HG02623 (cell line): Measurements from ENCODE around the gene CYP4V2.

Experiments used
- ATAC-seq: cut with Tn5 transposase; IDR thresholded peaks from one replicate; pipeline ENCODE4 v1.9.1; 2021; ENCODE audit warnings: moderate library complexity; ENCODE audit not compliant: unreplicated experiment

Gene CYP4V2

GRCh38 chr4:186188107-186188506 lies 3.3 kb upstream of the CYP4V2 start:
- ATAC-seq = no peak

DNA sequence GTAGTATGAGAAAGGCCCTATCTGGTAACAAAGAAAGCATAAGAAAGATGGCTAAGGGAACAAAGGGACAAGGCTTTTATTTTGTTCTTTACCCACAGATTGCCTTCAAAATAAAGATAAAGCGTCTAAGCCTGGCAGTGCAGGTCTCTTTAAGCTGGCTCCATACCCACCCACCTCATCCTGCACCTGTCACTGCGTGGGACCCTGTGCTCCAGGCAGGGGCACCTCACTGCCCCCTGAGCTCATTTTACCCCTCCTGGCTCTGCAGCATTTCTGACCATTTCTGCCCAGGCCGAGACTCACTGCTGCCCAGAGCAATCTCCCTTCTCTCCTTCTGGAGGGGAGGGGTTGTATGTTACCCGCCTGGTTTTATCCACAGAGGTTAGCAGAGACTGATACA lies 1.7 kb upstream of the CYP4V2 start:
- no peak for ATAC-seq

DNA sequence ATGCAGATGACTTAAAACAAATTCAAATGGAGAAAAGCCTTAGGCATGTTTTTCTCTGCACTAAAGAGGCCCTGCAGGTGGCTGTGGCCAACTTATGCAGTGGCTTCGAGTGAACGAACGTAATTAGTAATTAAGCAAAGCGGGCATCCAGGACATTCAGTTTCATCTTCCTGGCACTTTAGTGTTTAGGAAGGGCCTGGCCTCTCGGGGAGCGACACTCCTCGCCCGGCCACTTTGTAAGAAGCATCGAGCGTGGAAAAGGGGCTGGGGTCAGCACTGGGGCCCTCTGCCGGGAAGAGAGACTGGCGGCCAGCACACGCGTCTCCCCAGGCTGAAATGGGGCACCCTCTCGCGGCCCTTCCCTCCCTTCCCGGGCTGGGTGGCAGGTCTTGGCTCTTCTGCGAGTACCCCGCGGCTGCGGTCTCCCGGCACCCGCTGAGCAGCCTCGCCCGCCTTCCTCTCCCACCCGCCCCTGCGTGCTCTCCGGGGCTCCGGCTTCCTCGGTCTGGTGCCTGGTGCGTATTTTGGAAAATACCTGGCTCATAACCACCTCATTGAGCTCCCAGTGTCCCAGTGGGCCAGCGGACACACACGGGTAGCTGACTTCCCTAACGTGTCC lies 677 bp upstream of the CYP4V2 start:
- ATAC-seq = peak; percentile 22

DNA sequence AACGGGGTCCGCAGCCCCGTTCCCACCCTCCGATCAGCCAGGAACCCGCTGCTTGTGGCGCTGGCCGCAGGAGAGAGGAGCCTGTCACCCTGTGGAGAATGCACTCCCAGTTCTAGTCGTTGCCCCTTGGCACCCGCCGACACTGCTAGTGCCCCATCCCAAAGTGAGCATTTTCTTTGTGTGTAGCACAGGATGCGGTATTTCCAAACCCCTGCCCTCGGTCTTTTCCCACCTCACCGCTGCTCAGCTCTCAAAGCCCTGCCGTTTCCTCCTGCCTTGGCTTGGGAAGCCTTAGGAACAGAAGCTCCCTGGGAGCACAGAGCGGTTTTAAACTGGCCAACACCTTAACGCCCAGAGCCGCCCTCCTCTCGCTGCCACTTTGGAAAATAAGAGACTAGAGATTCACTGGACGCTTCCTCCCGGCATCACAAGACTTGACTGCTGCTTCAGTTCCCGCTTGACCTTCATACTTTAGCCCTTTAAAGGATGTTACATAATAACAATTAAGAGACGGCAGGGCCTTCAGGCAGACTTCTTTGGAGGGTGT lies 772 bp downstream of the CYP4V2 start:
- ATAC-seq = peak; percentile 0

DNA sequence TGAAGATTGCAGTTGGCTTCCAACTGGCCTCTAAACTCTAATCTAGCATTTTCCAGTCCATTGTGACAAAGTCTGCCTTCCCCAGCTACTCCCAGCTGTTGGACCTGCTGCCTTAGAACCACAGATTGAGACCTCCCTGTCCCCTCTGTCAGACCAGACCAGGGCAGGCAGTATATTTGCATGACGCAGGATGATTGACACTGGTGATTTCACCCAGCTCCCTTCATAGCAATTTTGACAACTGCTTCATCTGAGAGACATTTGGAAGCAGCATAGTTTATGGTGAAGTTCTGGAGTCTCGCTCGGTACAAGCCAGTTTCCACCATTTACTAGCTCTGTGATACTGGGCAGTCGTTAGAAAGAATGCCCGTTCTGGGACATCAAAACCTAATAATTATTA lies 2.5 kb downstream of the CYP4V2 start:
- no peak for ATAC-seq

DNA sequence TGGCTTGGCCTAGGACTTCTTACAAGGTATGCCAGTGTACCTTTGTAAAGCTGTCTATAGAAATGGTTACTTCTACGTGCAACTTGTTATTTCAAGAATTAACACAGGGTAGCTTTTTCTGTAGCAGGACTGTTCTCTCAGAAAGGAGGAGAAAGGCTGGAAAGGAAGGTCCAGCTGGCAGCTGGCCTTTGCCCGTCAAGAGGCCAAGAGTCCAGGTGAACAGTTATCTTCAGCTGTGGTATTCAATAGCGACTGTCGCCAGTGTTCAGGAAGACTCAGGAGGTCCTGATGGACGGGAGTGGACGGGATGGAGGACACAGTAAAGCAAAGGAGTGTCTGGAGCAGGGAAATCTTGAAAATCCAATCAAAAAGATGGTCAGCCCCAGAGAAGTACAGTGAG lies 4.7 kb downstream of the CYP4V2 start:
- no peak for ATAC-seq

- no peak for ATAC-seq
Measured at GRCh38 chr4:186200516-186200915, 9.1 kb downstream of the CYP4V2 start.

DNA sequence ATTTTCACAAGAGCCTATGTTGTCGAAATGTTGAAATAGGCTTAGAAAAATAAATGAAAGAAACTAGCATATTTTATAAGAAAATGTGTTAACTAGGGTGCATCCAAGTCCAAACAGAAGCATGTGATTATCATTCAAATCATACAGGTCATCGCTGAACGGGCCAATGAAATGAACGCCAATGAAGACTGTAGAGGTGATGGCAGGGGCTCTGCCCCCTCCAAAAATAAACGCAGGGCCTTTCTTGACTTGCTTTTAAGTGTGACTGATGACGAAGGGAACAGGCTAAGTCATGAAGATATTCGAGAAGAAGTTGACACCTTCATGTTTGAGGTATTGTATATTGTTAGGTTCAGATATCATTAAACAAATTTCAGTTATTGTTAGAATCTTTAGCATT lies 9.6 kb downstream of the CYP4V2 start:
- no peak for ATAC-seq

DNA sequence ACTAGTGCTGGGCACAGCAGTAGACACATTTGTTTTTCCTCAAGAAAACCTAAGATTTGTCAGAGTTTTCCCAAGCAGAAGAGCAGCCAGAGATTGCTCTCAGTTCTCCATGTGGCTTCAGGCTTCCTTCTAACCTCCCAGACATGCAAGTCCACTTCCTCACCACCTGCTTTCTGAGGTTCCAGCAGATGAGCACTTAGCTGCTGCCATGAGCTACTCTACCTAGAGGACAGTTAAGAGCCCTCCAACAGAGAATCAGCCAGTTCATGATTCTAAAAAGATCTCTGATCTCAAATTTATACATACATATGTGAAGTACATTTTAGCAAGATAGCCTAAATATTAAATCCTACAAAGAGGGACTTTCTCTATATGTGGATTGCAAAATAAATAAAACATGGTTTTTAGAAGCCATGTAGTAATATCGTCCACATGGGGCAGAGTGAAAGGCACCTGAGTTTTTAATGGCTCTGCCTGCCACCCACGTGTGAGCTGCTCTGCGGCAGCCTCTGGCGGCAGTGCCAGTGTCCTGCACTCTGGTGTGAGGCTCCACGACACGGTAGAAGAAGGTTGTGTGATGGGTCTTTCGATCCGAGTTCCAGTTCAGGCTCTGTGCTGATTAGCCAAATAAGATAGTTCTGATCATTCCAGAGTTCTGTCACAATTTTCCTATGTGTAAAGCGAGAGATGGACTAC lies 10.3 kb downstream of the CYP4V2 start:
- ATAC-seq = peak; percentile 87

GRCh38 chr4:186202490-186203140 lies 11.2 kb downstream of the CYP4V2 start:
- ATAC-seq = no peak

DNA sequence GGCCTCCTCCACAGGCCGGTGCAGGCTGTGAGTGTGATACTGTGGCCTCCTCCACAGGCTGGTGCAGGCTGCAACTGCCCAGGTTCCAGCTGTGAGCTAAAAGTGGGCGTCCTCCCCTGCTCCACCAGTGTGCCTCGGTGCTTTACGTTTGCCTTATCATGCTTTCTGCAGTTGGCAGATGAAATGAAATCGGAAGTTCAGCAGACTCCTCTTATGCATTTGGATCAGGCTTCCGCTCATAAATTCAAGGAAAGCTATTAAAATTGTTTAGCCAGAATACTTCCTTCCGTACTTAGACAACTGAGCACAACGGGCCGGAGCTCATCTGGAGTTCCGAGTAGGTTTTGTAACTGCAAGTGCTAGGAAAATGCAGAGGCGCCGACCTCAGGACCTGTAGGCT lies 12.0 kb downstream of the CYP4V2 start:
- ATAC-seq = no peak

DNA sequence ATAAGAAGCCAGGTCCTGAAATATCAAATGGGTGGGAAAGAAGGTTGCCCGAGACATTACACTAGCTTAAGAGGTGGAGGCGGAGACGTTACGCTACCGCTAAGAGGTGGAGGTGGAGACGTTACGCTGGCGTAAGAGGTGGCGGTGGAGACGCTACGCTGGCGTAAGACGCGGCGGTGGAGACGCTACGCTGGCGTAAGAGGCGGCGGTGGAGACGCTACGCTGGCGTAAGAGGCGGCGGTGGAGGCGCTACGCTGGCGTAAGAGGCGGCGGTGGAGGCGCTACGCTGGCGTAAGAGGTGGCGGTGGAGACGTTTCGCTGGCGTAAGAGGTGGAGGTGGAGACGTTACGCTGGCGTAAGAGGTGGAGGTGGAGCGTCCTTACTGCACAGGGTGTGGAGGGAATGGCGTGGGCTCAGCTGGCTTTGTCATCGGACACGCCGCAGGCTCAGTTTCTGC lies 12.8 kb downstream of the CYP4V2 start:
- ATAC-seq = no peak

GRCh38 chr4:186204686-186205085 lies 13.3 kb downstream of the CYP4V2 start:
- no peak for ATAC-seq

GRCh38 chr4:186205156-186205555 lies 13.8 kb downstream of the CYP4V2 start:
- ATAC-seq = no peak

- ATAC-seq = no peak
Measured at GRCh38 chr4:186216465-186217024, 25.2 kb downstream of the CYP4V2 start.

- ATAC-seq = no peak
Measured at GRCh38 chr4:186217733-186218293, 26.4 kb downstream of the CYP4V2 start.

DNA sequence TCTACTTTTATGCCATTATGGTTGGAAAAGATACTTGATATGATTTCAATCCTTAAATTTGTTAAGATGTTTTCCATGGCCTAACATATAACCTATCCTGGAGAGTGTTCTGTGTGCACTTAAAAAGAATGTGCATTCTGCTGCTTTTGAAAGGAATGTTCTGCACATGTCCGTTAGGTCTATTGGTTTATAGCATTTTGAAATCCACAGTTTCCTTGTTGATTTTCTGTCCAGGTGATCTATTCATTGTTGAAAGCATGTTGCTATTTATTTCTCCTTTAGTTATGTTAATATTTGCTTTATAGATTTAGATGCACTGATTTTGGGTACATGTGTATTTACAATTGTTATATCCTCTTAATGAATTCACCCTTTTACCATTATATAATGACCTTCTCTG lies 30.3 kb downstream of the CYP4V2 start:
- no peak for ATAC-seq

DNA sequence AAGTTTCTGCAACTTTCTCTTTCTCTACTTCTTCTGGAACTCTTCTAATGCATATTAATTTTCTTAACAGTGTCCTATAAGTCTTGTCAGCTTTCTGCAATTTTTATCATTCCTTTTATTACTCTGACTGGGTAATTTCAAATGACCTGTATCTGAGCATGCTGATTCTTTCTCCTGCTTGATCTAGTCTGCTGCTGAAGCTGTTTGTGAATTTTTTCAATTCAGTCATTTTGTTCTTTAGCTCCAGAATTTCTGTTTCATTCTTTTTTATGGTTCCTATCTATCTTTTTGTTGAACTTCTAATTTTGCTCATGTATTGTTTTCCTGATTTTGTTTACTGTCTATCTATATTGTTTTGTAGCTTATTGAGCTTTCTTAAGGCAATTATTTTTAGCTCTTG lies 34.5 kb downstream of the CYP4V2 start:
- ATAC-seq = no peak

DNA sequence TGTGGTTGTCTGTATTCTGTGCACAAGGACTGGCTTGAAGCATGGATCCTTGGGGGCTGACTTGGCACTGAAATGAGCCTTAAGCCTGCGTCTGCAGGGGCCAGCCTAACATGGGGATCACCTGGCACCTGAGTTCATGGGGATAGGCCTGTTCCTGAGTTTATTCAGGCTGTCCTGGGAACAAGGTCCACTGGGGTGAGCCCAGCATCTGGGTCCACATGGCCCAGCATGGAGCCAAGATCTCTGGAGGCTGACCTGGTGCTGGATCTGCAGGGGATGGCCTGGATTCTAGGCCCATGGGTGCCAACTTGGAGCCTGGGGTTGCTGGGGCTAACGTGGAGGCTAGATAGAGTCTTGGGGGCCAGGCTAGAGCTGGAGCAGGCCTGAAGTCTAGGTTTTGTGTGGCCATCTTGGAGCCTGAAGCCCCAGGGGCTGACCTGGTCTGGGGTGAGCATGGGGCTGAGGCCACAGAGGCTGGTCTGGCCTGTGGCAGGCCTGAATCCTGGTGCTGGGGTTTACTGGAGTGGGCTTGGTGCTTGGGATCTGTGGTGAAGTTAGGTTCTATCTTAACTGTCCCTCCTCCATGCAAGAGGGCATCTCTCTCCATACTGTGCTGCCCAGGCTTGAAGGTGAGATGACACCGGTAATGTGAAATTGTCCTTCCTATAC lies 35.3 kb downstream of the CYP4V2 start:
- no peak for ATAC-seq

DNA sequence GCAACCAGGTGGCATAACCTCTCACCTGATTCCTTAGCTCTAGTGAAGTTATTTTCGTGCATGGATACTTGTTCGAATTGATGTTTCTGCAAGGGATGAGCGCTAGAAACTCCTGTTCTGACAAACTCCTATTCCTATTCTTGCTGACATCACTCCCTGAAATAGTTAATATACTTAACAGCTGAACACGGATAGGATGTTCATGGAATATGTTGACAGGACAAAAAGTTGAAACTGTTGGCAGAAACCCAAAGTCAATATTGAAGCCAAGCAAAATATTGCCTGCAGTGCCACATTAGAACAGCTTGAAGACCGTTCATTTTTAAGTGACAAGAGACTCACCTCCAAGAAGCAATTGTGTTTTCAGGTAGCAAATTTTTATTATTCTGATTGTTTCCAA lies 35.9 kb downstream of the CYP4V2 start, which contains the start of gene KLKB1:
Gene KLKB1 (plus strand): TSS at position 287 of the 400 bp plus-strand sequence. CDS start 689 bp downstream, outside the sequence.
- ATAC-seq = no peak
